SU-DHL-6 (cell line): ENCODE data around the gene SLC23A2.

Experiments used
- H2AFZ ChIP-seq: fragments of 200-600 bp; sonication (generic); 2 replicates; pipeline ENCODE4 v1.6.1; 2014; ENCODE audit warnings: low read depth, mild to moderate bottlenecking, moderate library complexity, mixed read lengths, antibody characterized with exemption, low read length; ENCODE audit not compliant: severe bottlenecking
- H3F3A ChIP-seq: fragments of 200-600 bp; shearing (Covaris generic); 2 replicates; pipeline ENCODE4 v1.6.0; 2016; ENCODE audit warnings: antibody characterized with exemption, mild to moderate bottlenecking; ENCODE audit not compliant: insufficient read depth
- H3K27ac ChIP-seq: fragments of 200-600 bp; sonication (generic); 2 replicates; pipeline ENCODE4 v1.5.1; 2016; ENCODE audit warnings: low read depth, mild to moderate bottlenecking, low read length, moderate library complexity, mixed read lengths
- H3K27me3 ChIP-seq: fragments of 200-600 bp; sonication (generic), shearing (Covaris generic); 2 replicates; pipeline ENCODE4 v1.6.0; 2014; ENCODE audit warnings: mild to moderate bottlenecking, low read length
- H3K36me3 ChIP-seq: fragments of 200-600 bp; sonication (generic); 2 replicates; pipeline ENCODE4 v1.6.1; 2014; ENCODE audit warnings: mild to moderate bottlenecking, low read length, mixed read lengths
- H3K4me2 ChIP-seq: fragments of 300-600, 200-600 bp; shearing (Covaris generic), sonication (generic); 2 replicates; pipeline ENCODE4 v1.6.0; 2014; ENCODE audit warnings: low read length, low read depth, mild to moderate bottlenecking; ENCODE audit not compliant: poor library complexity, severe bottlenecking
- H3K4me3 ChIP-seq: fragments of 200-600 bp; sonication (generic); 2 replicates; pipeline ENCODE4 v1.5.1; 2014; ENCODE audit warnings: antibody characterized with exemption, low read length, mild to moderate bottlenecking, mixed read lengths; ENCODE audit not compliant: insufficient read depth, poor library complexity, severe bottlenecking
- H3K79me2 ChIP-seq: fragments of 200-600 bp; sonication (generic); 2 replicates; pipeline ENCODE4 v1.6.1; 2014; ENCODE audit warnings: mild to moderate bottlenecking, low read length, moderate library complexity; ENCODE audit not compliant: insufficient read depth
- H3K9ac ChIP-seq: fragments of 200-600 bp; sonication (generic); 2 replicates; pipeline ENCODE4 v1.7.0; 2014; ENCODE audit warnings: mild to moderate bottlenecking, low read length
- H3K9me2 ChIP-seq: fragments of 200-600 bp; sonication (generic); replicated peaks from 2 replicates; pipeline ENCODE4 v1.6.1; 2014; ENCODE audit warnings: low read length; ENCODE audit not compliant: insufficient read depth
- H3K9me3 ChIP-seq: fragments of 200-600 bp; sonication (generic); 2 replicates; pipeline ENCODE4 v1.6.1; 2014; ENCODE audit warnings: low read length, mixed read lengths; ENCODE audit not compliant: insufficient read depth
- H4K20me1 ChIP-seq: fragments of 200-600 bp; sonication (generic); 2 replicates; pipeline ENCODE4 v1.6.1; 2014; ENCODE audit warnings: low read depth, mild to moderate bottlenecking, antibody characterized with exemption, low read length, moderate library complexity, mixed read lengths
- CTCF ChIP-seq: fragments of 200-600 bp; sonication (generic); IDR thresholded peaks from one replicate; pipeline ENCODE4 v1.5.1; 2017; ENCODE audit warnings: antibody characterized with exemption, mild to moderate bottlenecking, low read length, moderate library complexity; ENCODE audit not compliant: insufficient read depth, poor library complexity, severe bottlenecking
- EZH2phosphoT487 ChIP-seq: fragments of 200-600 bp; sonication (generic), shearing (Covaris generic); conservative IDR thresholded peaks from 2 replicates; pipeline ENCODE4 v1.6.1; 2018; ENCODE audit warnings: mild to moderate bottlenecking, antibody characterized with exemption, low read length, moderate library complexity, mixed read lengths

SLC23A2 gene

DNA sequence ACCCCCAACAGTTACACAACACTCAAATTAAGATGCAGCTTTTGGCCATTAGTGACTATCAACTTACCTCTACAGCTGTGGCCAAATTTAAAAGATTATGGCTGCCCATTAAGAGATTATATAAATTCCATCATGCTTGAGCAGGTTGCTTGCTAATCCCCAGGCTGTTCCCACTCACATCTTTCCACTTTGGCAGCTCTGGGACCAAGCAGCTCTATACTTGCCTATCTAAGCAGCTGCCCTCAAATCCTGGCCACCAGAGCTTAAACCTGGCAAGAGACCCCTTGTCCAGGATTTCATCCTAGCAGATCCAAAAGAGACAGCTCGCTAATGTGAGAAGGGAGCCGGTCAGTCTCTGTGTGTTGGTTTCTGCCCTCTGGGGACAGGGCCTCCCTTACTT, 127.9 kb downstream of the SLC23A2 start:
- no peaks in the 10 kb centered on the region for H3K9me3 ChIP-seq
- no peak overlapping the region for H3K4me2 ChIP-seq

DNA sequence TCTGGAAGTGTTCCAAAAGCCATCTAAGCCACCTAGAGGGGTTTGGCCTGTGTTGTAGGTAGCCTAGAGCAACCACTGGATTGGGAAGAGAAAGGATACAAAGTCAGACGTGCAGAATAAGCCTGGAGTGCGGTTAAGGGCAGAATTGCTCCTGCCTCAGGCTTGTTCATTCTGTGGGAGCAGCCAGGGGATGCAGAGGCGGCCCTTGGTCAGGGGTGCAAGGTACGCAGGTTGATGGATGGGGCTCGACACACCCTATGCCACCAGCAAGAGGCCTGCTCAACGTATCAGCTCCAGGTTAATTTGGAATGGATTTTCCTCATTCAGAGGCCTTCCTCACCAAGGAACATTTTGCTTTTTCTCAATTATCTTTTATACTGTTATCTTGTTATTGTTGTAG, 129.8 kb downstream of the SLC23A2 start:
- H4K20me1 ChIP-seq: no peaks in the 10 kb centered on the region
- no peak overlapping the region for H3K4me3 ChIP-seq
- H3K79me2 ChIP-seq: no peaks in the 10 kb centered on the region

More for the DNA sequence above, 127.9 kb downstream of the SLC23A2 start:
- Histone ChIP-seq H3K79me2 (no peaks in the 10 kb centered on the region), H3K27ac (no peak overlapping the region), H3K4me3 (no peak overlapping the region), H4K20me1 (no peaks in the 10 kb centered on the region), H3K9me2 (no peaks in the 10 kb centered on the region), H3F3A (no peaks in the 10 kb centered on the region), H3K36me3 (no peaks in the 10 kb centered on the region), H2AFZ (no peak overlapping the region), H3K27me3 (no peaks in the 10 kb centered on the region), H3K9ac (no peak overlapping the region)
- TF ChIP-seq CTCF (no peak), EZH2phosphoT487 (no peak)

DNA sequence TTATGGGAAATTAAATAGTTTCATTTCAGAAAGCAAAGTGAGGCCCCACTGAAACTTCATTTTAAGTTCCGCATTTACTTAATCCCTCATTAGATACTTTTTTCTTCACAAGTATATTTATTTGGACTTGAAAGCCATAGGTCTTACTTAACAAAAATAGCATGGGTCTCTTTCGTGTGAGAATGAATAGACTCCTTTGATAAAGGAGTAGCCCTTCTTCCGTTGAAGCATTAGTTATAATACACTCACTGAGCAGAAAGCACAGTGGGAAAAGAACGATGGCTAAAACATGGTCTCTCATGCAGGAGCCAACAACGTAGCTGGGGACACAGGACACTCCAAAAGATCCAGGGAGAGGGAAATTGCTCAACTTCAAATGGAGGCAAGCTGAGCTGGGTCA, 130.4 kb downstream of the SLC23A2 start:
- Histone ChIP-seq H3K27ac (no peak overlapping the region), H3K4me2 (no peak overlapping the region), H3K9ac (no peak overlapping the region), H2AFZ (no peak overlapping the region), H3K79me2 (no peaks in the 10 kb centered on the region), H4K20me1 (no peaks in the 10 kb centered on the region), H3K4me3 (no peak overlapping the region), H3K27me3 (no peaks in the 10 kb centered on the region), H3K9me3 (no peaks in the 10 kb centered on the region), H3K36me3 (no peaks in the 10 kb centered on the region), H3F3A (no peaks in the 10 kb centered on the region), H3K9me2 (no peaks in the 10 kb centered on the region)
- TF ChIP-seq EZH2phosphoT487 (no peak), CTCF (no peak)

More for the DNA sequence above, 129.8 kb downstream of the SLC23A2 start:
- H3K27ac ChIP-seq: no peak overlapping the region
- no peaks in the 10 kb centered on the region for H3K27me3 ChIP-seq
- H3K36me3 ChIP-seq: no peaks in the 10 kb centered on the region
- H3K9me3 ChIP-seq: no peaks in the 10 kb centered on the region
- H3K4me2 ChIP-seq: no peak overlapping the region
- no peak for TF ChIP-seq CTCF
- no peak for TF ChIP-seq EZH2phosphoT487
- no peaks in the 10 kb centered on the region for H3F3A ChIP-seq
- H3K9me2 ChIP-seq: no peaks in the 10 kb centered on the region
- H2AFZ ChIP-seq: no peak overlapping the region
- H3K9ac ChIP-seq: no peak overlapping the region
